Activated CD4-positive, alpha-beta T cell treated with anti-CD3 and anti-CD28 coated beads for 36 hours (primary cell): ENCODE results near the gene UTP20. TPM values are rescaled to one million over a fixed set of nuclear protein-coding genes. Genes with fewer than 3 reads are reported as not detected.

Experiments used
- ATAC-seq: fragments of 200-7000 bp; cut with Tn5 transposase; one replicate; pipeline ENCODE4 v1.10.0; 2021; ENCODE audit warnings: mild to moderate bottlenecking, moderate library complexity
- CTCF ChIA-PET: fragments of 350-600 bp; sonication (Branson Sonifier 250); formaldehyde crosslinking; loops from one replicate; lab custom pipeline; 2021; ENCODE audit warnings: antibody characterized with exemption; lab: Charles Lee
- POLR2A ChIA-PET: fragments of 350-600 bp; sonication (Branson Sonifier 250); formaldehyde crosslinking; loops from one replicate; lab custom pipeline; 2021; ENCODE audit warnings: antibody characterized with exemption, inconsistent platforms; lab: Charles Lee
- DNase-seq: peaks from one replicate; pipeline ENCODE4 v3.0.0-alpha.2; 2020
- H3K27ac Mint-ChIP-seq: one replicate; pipeline ENCODE4 v1.8.0; 2021; ENCODE audit warnings: mixed read lengths
- H3K27me3 Mint-ChIP-seq: one replicate; pipeline ENCODE4 v1.8.0; 2021; ENCODE audit warnings: mixed read lengths
- H3K36me3 Mint-ChIP-seq: one replicate; pipeline ENCODE4 v1.8.0; 2021; ENCODE audit warnings: low read depth, mixed read lengths
- H3K4me1 Mint-ChIP-seq: one replicate; pipeline ENCODE4 v1.8.0; 2021; ENCODE audit warnings: mixed read lengths
- H3K4me3 Mint-ChIP-seq: one replicate; pipeline ENCODE4 v1.8.0; 2021; ENCODE audit warnings: mild to moderate bottlenecking, moderate library complexity, mixed read lengths
- H3K9me3 Mint-ChIP-seq: one replicate; pipeline ENCODE4 v1.8.0; 2021; ENCODE audit warnings: low read depth, mixed read lengths
- intact Hi-C, 2 experiments: fragments of 100-400 bp; cut with DNase I in 1 of 2; cut with micrococcal nuclease in 1 of 2; formaldehyde crosslinking; loops; one replicate each; pipeline versions ENCODE4 v1.14.2 to v1.15.1; 2022 to 2024; cut with DNase I, micrococcal nuclease
- total RNA-seq, 2 experiments: library from RNA; stranded (reverse); gene quantifications; one replicate each; pipeline ENCODE4 v1.2.3, GENCODE V29; 2021

Gene UTP20
- total RNA-seq, 2 experiments from 2014 or later: 29.4 to 33.1 TPM

GRCh38 chr12:101277443-101277842, 2.5 kb upstream of the UTP20 start:
- DNase-seq (no peak), ATAC-seq (no peak)
- intact Hi-C loops: loop anchor here in 1 of 2 experiments (5.0 kb wide), 1 partner anchor 1130 kb away; no protein-coding TSS in a partner anchor
- POLR2A ChIA-PET: no interaction called here
- CTCF ChIA-PET: interaction anchor here (0.5 kb wide), 1 partner anchor 563 kb away, joined by 3 read pairs; no protein-coding TSS in a partner anchor
- H3K4me3 Mint-ChIP-seq: no peak overlapping the region
- H3K27me3 Mint-ChIP-seq: peaks cover 15% of the 10 kb centered on the region
- peaks cover 11% of the 10 kb centered on the region for H3K4me1 Mint-ChIP-seq
- no peaks in the 10 kb centered on the region for H3K9me3 Mint-ChIP-seq
- no peak overlapping the region for H3K27ac Mint-ChIP-seq
- H3K36me3 Mint-ChIP-seq: peaks cover 8% of the 10 kb centered on the region

GRCh38 chr12:101287357-101287756, 7.5 kb downstream of the UTP20 start:
- POLR2A ChIA-PET: no interaction called here
- CTCF ChIA-PET: no interaction called here
- H3K9me3 Mint-ChIP-seq: no peaks in the 10 kb centered on the region
- H3K4me3 Mint-ChIP-seq: no peak overlapping the region
- peaks cover 54% of the 10 kb centered on the region for H3K36me3 Mint-ChIP-seq
- no peaks in the 10 kb centered on the region for H3K27me3 Mint-ChIP-seq
- peaks cover 7% of the 10 kb centered on the region for H3K4me1 Mint-ChIP-seq
- ATAC-seq: no peak
- no peak overlapping the region for H3K27ac Mint-ChIP-seq
- intact Hi-C loops: no loop called here
- DNase-seq: no peak

GRCh38 chr12:101297661-101298060, 17.8 kb downstream of the UTP20 start:
- no peak overlapping the region for H3K4me3 Mint-ChIP-seq
- H3K27me3 Mint-ChIP-seq: no peaks in the 10 kb centered on the region
- ChIA-PET POLR2A (no interaction called here), CTCF (no interaction called here)
- no peaks in the 10 kb centered on the region for H3K4me1 Mint-ChIP-seq
- H3K9me3 Mint-ChIP-seq: no peaks in the 10 kb centered on the region
- ATAC-seq: no peak
- H3K36me3 Mint-ChIP-seq: peaks cover 44% of the 10 kb centered on the region
- intact Hi-C loops: no loop called here
- no peak overlapping the region for H3K27ac Mint-ChIP-seq
- no peak for DNase-seq

GRCh38 chr12:101298426-101298825, 18.5 kb downstream of the UTP20 start:
- ATAC-seq (no peak), DNase-seq (no peak)
- CTCF ChIA-PET: no interaction called here
- intact Hi-C loops: no loop called here
- Mint-ChIP-seq H3K27me3 (no peaks in the 10 kb centered on the region), H3K27ac (no peak overlapping the region), H3K4me3 (no peak overlapping the region), H3K36me3 (peaks cover 47% of the 10 kb centered on the region), H3K9me3 (no peaks in the 10 kb centered on the region), H3K4me1 (no peaks in the 10 kb centered on the region)
- POLR2A ChIA-PET: no interaction called here

- Mint-ChIP-seq H3K36me3 (peaks cover 45% of the 10 kb centered on the region), H3K9me3 (no peaks in the 10 kb centered on the region), H3K27me3 (no peaks in the 10 kb centered on the region), H3K4me3 (no peak overlapping the region), H3K4me1 (no peaks in the 10 kb centered on the region), H3K27ac (no peak overlapping the region)
- ATAC-seq: no peak
- DNase-seq: no peak
- ChIA-PET POLR2A (no interaction called here), CTCF (interaction anchor here (1.0 kb wide), 1 partner anchor 27 kb away, joined by 3 read pairs; no protein-coding TSS in a partner anchor)
- intact Hi-C loops: no loop called here
Observed at GRCh38 chr12:101299346-101299745, 19.4 kb downstream of the UTP20 start.

- no peaks in the 10 kb centered on the region for H3K4me1 Mint-ChIP-seq
- ATAC-seq (no peak), DNase-seq (no peak)
- H3K4me3 Mint-ChIP-seq: no peak overlapping the region
- intact Hi-C loops: no loop called here
- H3K27me3 Mint-ChIP-seq: no peaks in the 10 kb centered on the region
- POLR2A ChIA-PET: interaction anchor here (1.0 kb wide), 1 partner anchor 19 kb away, joined by 4 read pairs; no protein-coding TSS in a partner anchor
- no peaks in the 10 kb centered on the region for H3K9me3 Mint-ChIP-seq
- H3K27ac Mint-ChIP-seq: no peak overlapping the region
- CTCF ChIA-PET: interaction anchor here (1.0 kb wide), 1 partner anchor 26 kb away, joined by 3 read pairs; no protein-coding TSS in a partner anchor
- H3K36me3 Mint-ChIP-seq: peaks cover 44% of the 10 kb centered on the region
Observed at GRCh38 chr12:101299931-101300330, 20.0 kb downstream of the UTP20 start.

GRCh38 chr12:101302741-101303140, 22.8 kb downstream of the UTP20 start:
- Mint-ChIP-seq H3K27ac (no peak overlapping the region), H3K9me3 (no peaks in the 10 kb centered on the region), H3K27me3 (no peaks in the 10 kb centered on the region), H3K4me3 (no peak overlapping the region), H3K36me3 (peaks cover 51% of the 10 kb centered on the region), H3K4me1 (no peaks in the 10 kb centered on the region)
- DNase-seq (no peak), ATAC-seq (no peak)
- POLR2A ChIA-PET: no interaction called here
- intact Hi-C loops: no loop called here
- CTCF ChIA-PET: no interaction called here

GRCh38 chr12:101305226-101305779, 25.4 kb downstream of the UTP20 start:
- no peak overlapping the region for H3K27ac Mint-ChIP-seq
- ATAC-seq (no peak), DNase-seq (no peak)
- CTCF ChIA-PET: no interaction called here
- H3K4me1 Mint-ChIP-seq: no peaks in the 10 kb centered on the region
- POLR2A ChIA-PET: no interaction called here
- intact Hi-C loops: no loop called here
- H3K4me3 Mint-ChIP-seq: no peak overlapping the region
- peaks cover 41% of the 10 kb centered on the region for H3K36me3 Mint-ChIP-seq
- no peaks in the 10 kb centered on the region for H3K9me3 Mint-ChIP-seq
- H3K27me3 Mint-ChIP-seq: no peaks in the 10 kb centered on the region

GRCh38 chr12:101305794-101306193, 25.9 kb downstream of the UTP20 start:
- ATAC-seq (no peak), DNase-seq (no peak)
- intact Hi-C loops: no loop called here
- ChIA-PET CTCF (no interaction called here), POLR2A (no interaction called here)
- no peaks in the 10 kb centered on the region for H3K27me3 Mint-ChIP-seq
- no peaks in the 10 kb centered on the region for H3K9me3 Mint-ChIP-seq
- H3K27ac Mint-ChIP-seq: no peak overlapping the region
- no peaks in the 10 kb centered on the region for H3K4me1 Mint-ChIP-seq
- peaks cover 44% of the 10 kb centered on the region for H3K36me3 Mint-ChIP-seq
- no peak overlapping the region for H3K4me3 Mint-ChIP-seq

- DNase-seq (no peak), ATAC-seq (no peak)
- ChIA-PET POLR2A (no interaction called here), CTCF (interaction anchor here (0.7 to 1.2 kb wide), 3 partner anchors 14 to 52 kb away, joined by 3 to 6 read pairs (median 3); no protein-coding TSS in a partner anchor)
- H3K4me3 Mint-ChIP-seq: no peak overlapping the region
- H3K9me3 Mint-ChIP-seq: no peaks in the 10 kb centered on the region
- no peaks in the 10 kb centered on the region for H3K27me3 Mint-ChIP-seq
- H3K4me1 Mint-ChIP-seq: no peaks in the 10 kb centered on the region
- peaks cover 30% of the 10 kb centered on the region for H3K36me3 Mint-ChIP-seq
- H3K27ac Mint-ChIP-seq: no peak overlapping the region
- intact Hi-C loops: no loop called here
Observed at GRCh38 chr12:101322480-101322879, 42.6 kb downstream of the UTP20 start.

- ChIA-PET POLR2A (no interaction called here), CTCF (interaction anchor here (0.7 to 1.6 kb wide), 9 partner anchors 9 to 654 kb away, joined by 3 to 9 read pairs (median 3); no protein-coding TSS in a partner anchor)
- DNase-seq (no peak), ATAC-seq (no peak)
- no peaks in the 10 kb centered on the region for H3K4me1 Mint-ChIP-seq
- no peaks in the 10 kb centered on the region for H3K9me3 Mint-ChIP-seq
- H3K36me3 Mint-ChIP-seq: peaks cover 32% of the 10 kb centered on the region
- intact Hi-C loops: loop anchor here in 1 of 2 experiments (1.0 kb wide), 1 partner anchor 495 kb away; no protein-coding TSS in a partner anchor
- H3K27me3 Mint-ChIP-seq: no peaks in the 10 kb centered on the region
- no peak overlapping the region for H3K4me3 Mint-ChIP-seq
- H3K27ac Mint-ChIP-seq: no peak overlapping the region
Observed at GRCh38 chr12:101323255-101323654, 43.4 kb downstream of the UTP20 start.

GRCh38 chr12:101325590-101325989, 45.7 kb downstream of the UTP20 start:
- Mint-ChIP-seq H3K27me3 (no peaks in the 10 kb centered on the region), H3K36me3 (peaks cover 45% of the 10 kb centered on the region), H3K4me3 (no peak overlapping the region), H3K9me3 (no peaks in the 10 kb centered on the region), H3K4me1 (no peaks in the 10 kb centered on the region), H3K27ac (no peak overlapping the region)
- ATAC-seq: no peak
- ChIA-PET POLR2A (no interaction called here), CTCF (interaction anchor here (1.3 kb wide), 1 partner anchor 26 kb away, joined by 3 read pairs; no protein-coding TSS in a partner anchor)
- DNase-seq: no peak
- intact Hi-C loops: no loop called here
